Myocyte (in vitro differentiated cells): ENCODE results near the gene IL1R1. TPM values are rescaled to one million over a fixed set of nuclear protein-coding genes. Genes with fewer than 3 reads are reported as not detected.

Source experiments
- DNase-seq: peaks from one replicate; pipeline ENCODE4 v3.0.0-alpha.2; 2012; ENCODE audit warnings: low read depth
- total RNA-seq: library from RNA; depleted of rRNA; stranded (reverse); fragments of >200 nt; gene quantifications from 2 replicates; pipeline ENCODE4 v1.2.3, GENCODE V29; 2014

Gene IL1R1
- total RNA-seq, 1 donor from 2014 or later: 12.9 TPM

DNA sequence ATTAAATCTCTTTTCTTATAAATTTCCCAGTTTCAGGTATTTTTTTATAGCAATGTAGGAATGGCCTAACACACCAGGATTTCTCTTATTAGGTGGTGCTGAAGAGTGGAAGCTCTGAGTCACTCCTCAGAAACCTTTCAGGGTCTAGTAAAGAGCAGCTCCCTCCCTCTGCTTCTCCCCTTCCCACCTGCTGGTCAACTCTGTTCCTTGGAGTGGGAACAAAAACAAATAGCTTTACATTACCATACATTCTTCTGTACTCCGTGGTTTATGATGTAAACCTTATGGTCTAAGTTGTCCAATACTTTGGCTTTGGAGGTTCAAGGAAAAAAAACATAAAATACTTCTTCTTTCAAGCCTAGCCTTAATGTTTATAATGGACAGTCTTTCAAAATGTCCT is 2.7 kb upstream of the IL1R1 start:
- no peak for DNase-seq

- DNase-seq: no peak
Observed at GRCh38 chr2:102140377-102140776, 2.2 kb upstream of the IL1R1 start.

- DNase-seq: peak; percentile 79
Observed at GRCh38 chr2:102141011-102141943, 1.3 kb upstream of the IL1R1 start.

DNA sequence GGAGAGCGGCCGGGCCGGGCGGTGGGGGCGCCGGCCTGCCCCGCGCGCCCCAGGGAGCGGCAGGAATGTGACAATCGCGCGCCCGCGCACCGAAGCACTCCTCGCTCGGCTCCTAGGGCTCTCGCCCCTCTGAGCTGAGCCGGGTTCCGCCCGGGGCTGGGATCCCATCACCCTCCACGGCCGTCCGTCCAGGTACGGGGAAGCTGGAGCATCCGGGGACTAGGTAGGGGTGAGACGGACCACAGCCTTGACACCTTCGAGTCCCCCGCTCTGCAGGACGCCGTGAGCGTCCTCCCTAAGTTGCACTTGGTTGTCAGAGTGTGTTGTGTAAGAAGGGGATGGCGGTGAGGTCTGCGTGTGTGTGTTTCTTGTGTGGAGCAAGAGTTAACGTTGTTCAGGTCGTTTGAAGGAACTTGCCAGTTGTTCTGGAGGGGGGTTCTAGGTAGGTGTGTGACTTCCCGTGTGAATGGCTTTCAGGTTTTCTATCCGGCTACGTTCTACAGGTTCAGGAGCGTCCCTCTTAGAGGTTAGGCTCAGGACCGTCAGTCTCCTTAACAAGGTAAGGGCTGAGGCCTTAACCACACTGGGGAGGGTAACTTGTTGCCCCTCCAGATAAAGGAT is 393 bp downstream of the IL1R1 start:
- no peak for DNase-seq

GRCh38 chr2:102143450-102143985 is 972 bp downstream of the IL1R1 start:
- no peak for DNase-seq

GRCh38 chr2:102144128-102144527 is 1.6 kb downstream of the IL1R1 start:
- no peak for DNase-seq

GRCh38 chr2:102145107-102145506 is 2.6 kb downstream of the IL1R1 start:
- DNase-seq: no peak

DNA sequence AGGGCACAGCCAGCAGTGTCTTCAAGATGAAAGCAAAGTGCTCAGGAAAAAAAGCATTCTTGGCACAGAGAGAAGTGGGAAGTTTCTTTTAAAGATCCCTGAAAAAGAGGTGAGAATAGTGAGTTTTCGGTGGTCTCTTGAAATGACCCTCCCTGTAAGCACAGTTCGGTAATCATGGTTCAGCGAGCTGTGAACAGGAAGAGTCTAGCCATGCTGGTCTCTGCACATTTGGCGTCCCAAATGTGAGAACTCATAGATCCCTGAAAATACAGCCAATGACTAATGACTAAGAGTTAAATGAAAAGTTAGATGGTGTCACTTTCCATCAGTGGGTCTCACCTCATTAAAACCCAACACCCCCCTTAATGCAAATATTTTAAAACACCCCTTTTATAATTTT is 3.4 kb downstream of the IL1R1 start:
- DNase-seq: no peak

GRCh38 chr2:102147935-102148334 is 5.4 kb downstream of the IL1R1 start:
- peak; percentile 47 for DNase-seq

GRCh38 chr2:102149243-102149642 is 6.7 kb downstream of the IL1R1 start:
- DNase-seq: no peak

- no peak for DNase-seq
Observed at GRCh38 chr2:102149644-102150455, 7.3 kb downstream of the IL1R1 start.

- no peak for DNase-seq
Observed at GRCh38 chr2:102154364-102154763, 11.8 kb downstream of the IL1R1 start.

- no peak for DNase-seq
Observed at GRCh38 chr2:102154946-102155702, 12.6 kb downstream of the IL1R1 start.

- DNase-seq: peak; percentile 56
Observed at GRCh38 chr2:102155703-102156515, 13.4 kb downstream of the IL1R1 start.

GRCh38 chr2:102158011-102158755 is 15.6 kb downstream of the IL1R1 start:
- DNase-seq: no peak

DNA sequence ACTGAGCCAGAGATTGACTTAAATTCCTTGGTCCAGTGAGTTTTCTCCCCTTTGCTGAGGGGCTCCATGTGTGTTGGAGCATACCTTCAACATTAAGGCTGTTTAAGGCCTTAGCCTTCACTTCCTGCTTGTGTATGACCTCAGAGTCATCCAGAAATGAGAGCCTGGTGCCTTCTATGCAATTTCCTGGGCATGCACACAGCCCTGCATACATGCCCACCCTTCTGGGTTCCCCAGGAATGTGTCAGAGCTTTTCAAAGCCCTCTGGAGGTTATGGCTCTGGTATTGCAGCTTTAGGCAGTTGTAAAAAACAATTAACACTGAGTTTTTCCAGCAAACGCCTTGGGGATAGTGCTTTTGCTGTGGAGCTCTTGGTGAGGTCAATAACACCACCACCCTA is 16.7 kb downstream of the IL1R1 start:
- peak; percentile 29 for DNase-seq

GRCh38 chr2:102166189-102166845 is 23.8 kb downstream of the IL1R1 start:
- peak; percentile 71 for DNase-seq

DNA sequence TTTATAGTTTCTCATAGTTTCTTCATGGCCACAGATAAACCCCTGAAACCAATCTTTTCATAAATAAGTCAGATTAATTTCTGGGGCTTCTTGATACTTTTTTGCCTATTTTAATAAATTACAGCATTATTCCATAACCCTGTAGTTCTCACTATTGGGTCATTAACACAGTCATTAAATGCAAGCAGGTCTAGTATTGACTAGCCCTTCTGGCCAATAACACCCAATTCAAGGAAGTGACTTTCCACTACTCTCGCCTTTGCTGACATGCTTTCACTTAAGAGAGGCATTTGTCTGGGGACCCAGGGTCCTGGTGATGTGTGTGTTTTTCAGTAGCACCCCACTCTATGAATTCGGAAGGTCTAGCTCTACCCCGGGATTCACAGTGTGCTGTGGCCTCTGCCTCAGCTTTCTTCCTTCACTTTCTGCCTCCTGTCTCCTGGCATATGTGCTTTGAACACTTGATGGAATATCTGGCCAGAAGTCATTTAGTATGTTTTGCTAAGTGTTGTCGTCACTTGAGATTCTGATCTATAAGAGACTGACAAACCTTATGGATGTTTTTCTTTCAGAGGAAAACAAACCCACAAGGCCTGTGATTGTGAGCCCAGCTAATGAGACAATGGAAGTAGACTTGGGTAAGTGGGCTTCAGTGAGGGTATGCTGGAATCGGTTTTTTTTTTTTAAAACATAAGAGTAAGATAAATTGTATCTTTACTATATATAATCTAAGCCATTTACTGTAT is 25.7 kb downstream of the IL1R1 start:
- DNase-seq: no peak
